GM08714 (cell line): ENCODE data around the gene WAPL.

ENCODE experiments used
- H3K4me3 ChIP-seq: fragments of 200-500 bp; sonication (Bioruptor generic); 2 replicates; pipeline ENCODE4 v1.5.1; 2014; ENCODE audit warnings: mild to moderate bottlenecking, low read length, inconsistent platforms
- ZNF274 ChIP-seq: IDR thresholded peaks from 2 replicates; pipeline ENCODE4 v1.6.1; 2012; ENCODE audit warnings: mild to moderate bottlenecking, low read depth, low read length

The WAPL gene

GRCh38 chr10:86506062-86506461 is 15.5 kb downstream of the WAPL start:
- TF ChIP-seq ZNF274, result no peak
- H3K4me3 ChIP-seq, result no peak overlapping the region

GRCh38 chr10:86504510-86504909 is 17.1 kb downstream of the WAPL start:
- H3K4me3 ChIP-seq, result no peak overlapping the region
- no peak for TF ChIP-seq ZNF274

DNA sequence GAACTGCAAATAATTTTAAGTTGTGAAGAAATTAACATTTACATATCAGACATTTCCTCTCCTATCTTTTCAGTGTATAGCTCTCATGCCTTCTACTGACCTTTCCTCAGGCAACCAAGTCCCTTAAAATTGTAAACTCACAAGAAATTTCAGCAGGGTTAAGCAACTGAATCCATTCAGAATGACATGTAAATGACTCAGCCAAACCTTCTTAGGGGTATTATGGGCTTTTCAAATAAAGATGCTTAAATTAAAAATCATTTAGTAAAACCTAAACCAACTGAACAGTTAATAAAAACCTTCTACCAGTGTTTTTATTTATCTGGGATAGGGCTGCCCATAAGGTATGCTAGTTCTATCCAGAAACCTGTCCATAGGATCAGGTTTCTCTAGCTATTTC is 20.7 kb downstream of the WAPL start:
- TF ChIP-seq ZNF274, result no peak
- H3K4me3 ChIP-seq, result no peak overlapping the region

DNA sequence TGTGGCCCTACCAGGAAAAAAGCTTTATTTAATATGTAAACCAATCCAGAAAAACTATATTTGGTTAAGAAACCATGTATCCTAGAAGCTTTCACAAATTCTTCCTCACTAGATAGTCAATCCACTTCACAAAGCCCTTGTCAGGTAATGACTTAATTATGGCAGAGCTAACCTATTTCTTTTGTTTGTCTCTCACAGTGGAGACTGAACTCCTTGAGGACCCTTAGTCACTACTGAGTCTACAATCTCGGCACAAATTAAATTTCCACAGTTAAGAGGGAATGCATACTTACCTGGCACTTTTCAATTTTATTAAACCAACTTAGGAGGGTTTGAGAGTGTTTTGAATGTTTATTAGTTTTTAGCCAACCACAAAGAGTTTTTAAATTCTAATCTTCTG is 23.0 kb downstream of the WAPL start:
- no peak overlapping the region for H3K4me3 ChIP-seq
- TF ChIP-seq ZNF274, result no peak

DNA sequence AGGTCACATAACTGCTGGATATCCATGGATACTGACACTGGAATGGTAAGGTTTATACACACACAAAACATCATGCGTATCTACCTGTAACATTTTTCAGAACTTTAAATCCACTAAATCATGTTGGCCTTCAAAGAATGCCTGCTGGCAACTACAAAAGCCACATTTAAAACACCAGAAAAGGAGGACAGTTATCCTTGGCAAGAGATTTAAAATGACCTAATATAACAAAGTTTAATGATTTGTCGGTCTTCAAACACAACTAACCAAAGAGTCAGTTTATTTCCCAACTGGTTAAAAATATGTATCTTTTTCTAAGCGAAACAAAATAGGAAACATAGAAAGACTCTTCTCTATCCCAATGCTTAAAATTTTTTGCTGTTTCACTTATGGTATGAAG is 24.0 kb downstream of the WAPL start:
- TF ChIP-seq ZNF274, result no peak
- no peak overlapping the region for H3K4me3 ChIP-seq

DNA sequence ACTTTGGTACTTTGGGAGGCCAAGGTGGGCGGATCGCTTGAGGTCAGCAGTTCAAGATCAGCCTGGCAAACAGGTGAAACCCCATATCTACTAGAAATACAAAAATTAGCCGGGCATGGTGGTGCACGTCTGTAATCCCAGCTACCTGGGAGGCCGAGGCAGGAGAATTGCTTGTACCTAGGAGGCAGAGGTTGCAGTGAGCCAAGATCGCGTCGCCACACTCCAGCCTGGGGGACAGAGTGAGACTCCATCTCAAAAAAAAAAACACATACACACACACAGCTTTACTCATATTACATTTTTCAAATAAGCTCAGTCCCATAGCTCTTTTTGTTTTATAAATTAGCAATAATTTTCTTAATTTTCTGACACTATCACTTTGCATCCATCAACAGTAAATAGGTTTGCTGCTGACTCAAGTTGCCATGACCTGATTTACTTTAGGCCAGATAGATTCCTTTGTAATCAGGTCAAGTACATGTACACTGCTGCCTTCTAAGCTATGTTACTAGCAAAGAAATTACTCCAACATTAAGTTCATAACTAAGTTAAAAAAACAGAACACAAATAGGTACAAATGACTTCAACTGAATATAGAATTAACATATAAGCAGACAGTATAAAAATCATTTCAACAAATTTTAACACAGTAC is 31.5 kb downstream of the WAPL start:
- no peak for TF ChIP-seq ZNF274
- H3K4me3 ChIP-seq, result no peak overlapping the region

DNA sequence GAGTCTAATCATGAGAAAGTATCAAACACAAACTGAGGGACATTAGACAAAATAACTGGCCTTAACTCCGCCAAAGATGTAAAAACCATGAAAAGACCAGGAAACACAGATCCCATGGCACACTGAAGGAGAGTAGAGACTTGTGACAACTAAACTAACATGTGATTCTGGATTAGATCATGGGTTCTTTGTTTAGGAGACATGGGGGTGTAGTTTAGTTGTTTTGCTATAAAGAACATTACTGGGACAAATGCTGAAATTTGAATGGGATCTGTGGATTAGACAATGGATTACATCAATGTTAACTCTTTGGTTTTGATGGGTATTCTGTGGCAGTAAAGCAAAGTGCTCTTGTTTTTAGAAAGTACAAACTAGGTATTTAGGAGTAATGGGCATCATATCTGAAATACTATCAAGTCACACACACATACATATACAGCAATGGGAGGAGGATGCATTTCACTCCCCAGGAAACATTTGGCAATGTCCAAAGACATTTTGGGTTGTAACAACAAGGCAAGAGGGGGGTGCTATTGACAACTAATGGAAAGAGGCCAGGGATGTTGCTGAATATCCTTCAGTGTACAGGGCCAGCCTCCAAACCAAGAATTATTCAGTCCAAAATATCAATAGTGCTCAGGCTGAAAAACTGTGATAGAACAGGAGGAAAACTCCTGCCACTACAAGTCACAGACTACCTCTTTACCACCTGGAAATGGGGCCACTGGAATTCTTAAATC is 32.4 kb downstream of the WAPL start:
- TF ChIP-seq ZNF274, result no peak
- no peak overlapping the region for H3K4me3 ChIP-seq

DNA sequence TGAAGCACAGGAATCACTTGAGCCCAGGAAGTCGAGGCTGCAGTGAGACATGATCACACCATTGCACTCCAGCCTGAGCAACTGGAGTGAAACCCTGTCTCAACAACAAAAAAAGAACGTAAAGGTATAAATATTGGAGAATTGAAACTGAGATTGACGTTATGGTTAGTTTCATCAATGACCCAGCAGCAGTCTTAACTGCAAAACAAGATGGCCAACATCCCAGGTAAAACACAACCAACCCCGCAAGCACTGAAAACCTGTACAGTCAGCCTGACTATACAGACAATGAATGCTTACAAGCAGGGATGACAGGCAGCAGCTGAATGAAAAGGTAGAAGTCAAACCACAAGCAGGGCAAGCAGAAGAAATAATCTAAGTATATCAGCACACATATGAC is 34.7 kb downstream of the WAPL start:
- H3K4me3 ChIP-seq, result no peak overlapping the region

GRCh38 chr10:86483664-86484063 is 37.9 kb downstream of the WAPL start:
- no peak overlapping the region for H3K4me3 ChIP-seq
- TF ChIP-seq ZNF274, result no peak

More for the DNA sequence above, 34.7 kb downstream of the WAPL start:
- no peak for TF ChIP-seq ZNF274

GRCh38 chr10:86481761-86482160 is 39.8 kb downstream of the WAPL start:
- H3K4me3 ChIP-seq, result no peak overlapping the region
- no peak for TF ChIP-seq ZNF274

- no peak overlapping the region for H3K4me3 ChIP-seq
- no peak for TF ChIP-seq ZNF274
Observed at GRCh38 chr10:86480571-86480970, 41.0 kb downstream of the WAPL start.

GRCh38 chr10:86472061-86472460 is 49.5 kb downstream of the WAPL start:
- H3K4me3 ChIP-seq, result no peak overlapping the region
- no peak for TF ChIP-seq ZNF274

DNA sequence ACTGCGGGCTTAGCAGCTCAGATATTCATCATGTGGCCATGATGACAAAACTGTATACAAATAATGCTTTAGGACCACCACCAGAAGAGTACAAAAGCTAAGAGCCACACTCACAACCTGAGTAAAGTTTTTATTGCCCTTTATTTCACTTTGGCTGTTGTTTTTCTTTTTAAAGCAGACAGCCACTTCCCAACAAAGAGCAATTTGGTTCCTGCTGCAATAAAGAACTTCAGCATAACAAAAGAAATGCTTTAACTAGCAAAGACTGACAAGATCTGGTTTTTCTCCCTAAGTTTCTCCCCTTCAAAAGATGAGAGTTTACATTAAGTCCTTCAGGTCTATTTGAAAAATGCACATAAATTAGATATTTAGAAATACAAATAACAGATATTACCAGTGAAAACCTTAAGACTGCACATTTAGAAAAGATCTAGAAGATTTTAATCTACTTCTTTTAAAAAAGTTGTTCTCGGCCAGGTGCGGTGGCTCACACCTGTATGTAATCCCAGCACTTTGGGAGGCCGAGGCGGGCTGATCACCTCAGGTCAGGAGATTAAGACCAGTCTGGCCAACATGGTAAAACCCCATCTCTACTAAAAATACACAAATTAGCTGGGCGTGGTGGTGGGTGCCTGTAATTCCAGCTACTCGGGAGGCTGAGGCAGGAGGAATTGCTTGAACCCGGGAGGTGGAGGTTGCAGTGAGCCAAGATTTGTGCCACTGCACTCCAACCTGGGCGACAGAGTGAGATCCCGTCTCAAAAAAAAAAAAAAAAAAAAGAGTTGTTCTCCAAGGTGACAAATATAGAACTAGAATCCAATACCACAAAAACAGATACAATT is 59.4 kb downstream of the WAPL start:
- H3K4me3 ChIP-seq, result no peak overlapping the region
- TF ChIP-seq ZNF274, result no peak

DNA sequence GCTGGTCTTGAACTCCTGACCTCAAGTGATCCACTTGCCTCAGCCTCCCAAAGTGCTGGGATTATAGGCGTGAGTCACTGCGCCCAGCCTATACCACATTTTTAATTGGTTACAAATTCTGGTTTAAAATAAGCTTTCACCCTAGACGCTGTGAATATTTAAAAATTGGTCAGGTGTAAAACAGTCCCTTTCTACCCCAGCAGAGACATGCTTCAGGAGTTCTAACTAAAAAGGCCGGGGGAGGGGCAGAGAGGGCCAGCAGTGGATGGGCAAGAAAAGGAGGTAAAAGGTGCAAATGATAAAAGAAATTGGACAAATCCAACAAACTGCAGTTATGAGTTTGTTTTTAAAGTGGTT is 70.0 kb downstream of the WAPL start:
- TF ChIP-seq ZNF274, result no peak
- no peak overlapping the region for H3K4me3 ChIP-seq
